ENCODE measurements around the gene DLGAP3. TPM values are rescaled to one million over a fixed set of nuclear protein-coding genes. Genes with fewer than 3 reads are reported as not detected.
"Not testable (repeated sequence)": the region's sequence is repeated elsewhere in the genome, so short reads cannot be mapped to it uniquely, and the experiment has no call there.

Gene DLGAP3
- total RNA-seq, 2 donors from 2014 or later = 0.14 to 7.1 TPM

- Histone ChIP-seq H3K36me3 (no peaks in the 10 kb centered on the region), H3K4me3 (no peak overlapping the region), H3K9me3 (no peaks in the 10 kb centered on the region), H3K4me1 (replicated peaks) (no peaks in the 10 kb centered on the region), H3K27ac (no peak overlapping the region), H3K27me3 (replicated peaks; ENCODE audit: insufficient read depth) (no peaks in the 10 kb centered on the region)
- WGBS = 90% methylated on average over 3 of the region's 3 CpGs
- intact Hi-C loops (cut with DNase I) = no loop called here
- DNase-seq (ENCODE audit: low spot score) = no peak
- TF ChIP-seq CTCF (IDR thresholded peaks at IDR 0.05) = no peak
- TF ChIP-seq POLR2AphosphoS5 (IDR thresholded peaks at IDR 0.05) = no peak
- TF ChIP-seq POLR2A (IDR thresholded peaks at IDR 0.05) = no peak
Measured at GRCh38 chr1:34824817-34825454, 104.5 kb downstream of the DLGAP3 start.

- 71% methylated on average over 3 of the region's 3 CpGs for WGBS
- Histone ChIP-seq H3K27ac (no peak overlapping the region), H3K36me3 (no peaks in the 10 kb centered on the region), H3K4me3 (no peak overlapping the region), H3K9me3 (no peaks in the 10 kb centered on the region), H3K27me3 (replicated peaks; ENCODE audit: insufficient read depth) (no peaks in the 10 kb centered on the region), H3K4me1 (replicated peaks) (no peaks in the 10 kb centered on the region)
- TF ChIP-seq CTCF (IDR thresholded peaks at IDR 0.05) (no peak), POLR2AphosphoS5 (IDR thresholded peaks at IDR 0.05) (no peak), POLR2A (IDR thresholded peaks at IDR 0.05) (no peak)
- intact Hi-C loops (cut with DNase I) = no loop called here
- no peak for DNase-seq (ENCODE audit: low spot score)
Measured at GRCh38 chr1:34822202-34822601, 107.2 kb downstream of the DLGAP3 start.

GRCh38 chr1:34818862-34819261, 110.6 kb downstream of the DLGAP3 start:
- H3K36me3 ChIP-seq; H3K27me3 ChIP-seq (replicated peaks; ENCODE audit: insufficient read depth); H3K27ac ChIP-seq; H3K4me1 ChIP-seq (replicated peaks); intact Hi-C loops (cut with DNase I); DNase-seq (ENCODE audit: low spot score); H3K9me3 ChIP-seq; H3K4me3 ChIP-seq: not testable (repeated sequence)
- WGBS = 98% methylated on average over 2 of the region's 2 CpGs

GRCh38 chr1:34816778-34817177, 112.7 kb downstream of the DLGAP3 start:
- 56% methylated on average over 3 of the region's 3 CpGs for WGBS
- intact Hi-C loops (cut with DNase I) = no loop called here
- H3K36me3 ChIP-seq = no peaks in the 10 kb centered on the region
- H3K27ac ChIP-seq = no peak overlapping the region
- no peaks in the 10 kb centered on the region for H3K4me1 ChIP-seq (replicated peaks)
- no peak for DNase-seq (ENCODE audit: low spot score)
- H3K27me3 ChIP-seq (replicated peaks; ENCODE audit: insufficient read depth) = no peaks in the 10 kb centered on the region
- no peaks in the 10 kb centered on the region for H3K9me3 ChIP-seq
- no peak for TF ChIP-seq POLR2A (IDR thresholded peaks at IDR 0.05)
- H3K4me3 ChIP-seq = no peak overlapping the region

GRCh38 chr1:34816332-34816731, 113.1 kb downstream of the DLGAP3 start:
- H3K36me3 ChIP-seq = no peaks in the 10 kb centered on the region
- H3K4me1 ChIP-seq (replicated peaks) = no peaks in the 10 kb centered on the region
- H3K27ac ChIP-seq = no peak overlapping the region
- H3K4me3 ChIP-seq = no peak overlapping the region
- intact Hi-C loops (cut with DNase I) = no loop called here
- no peak for DNase-seq (ENCODE audit: low spot score)
- no peaks in the 10 kb centered on the region for H3K27me3 ChIP-seq (replicated peaks; ENCODE audit: insufficient read depth)
- no peaks in the 10 kb centered on the region for H3K9me3 ChIP-seq
- TF ChIP-seq POLR2AphosphoS5 (IDR thresholded peaks at IDR 0.05) (no peak), POLR2A (IDR thresholded peaks at IDR 0.05) (no peak), CTCF (IDR thresholded peaks at IDR 0.05) (no peak)

Other genes starting within 250 kb of the DLGAP3 start
- gene GJB5, start 174.6 kb downstream of the DLGAP3 start, total RNA-seq = 1 to 10 TPM; 6.5 to 6.9 TPM
- 1 to 10 TPM; 1.3 to 2.4 TPM for gene GJB4, start 169.9 kb downstream of the DLGAP3 start, total RNA-seq
- gene GJB3, start 148.4 kb downstream of the DLGAP3 start, total RNA-seq = 1 to 10 TPM; 5.4 to 7.1 TPM
- gene GJA4, start 136.7 kb downstream of the DLGAP3 start, total RNA-seq = 10 to 100 TPM in 1 of 2 donors, 1 to 10 TPM in 1; 3.8 to 15.9 TPM
- gene SMIM12, start 69.9 kb downstream of the DLGAP3 start, total RNA-seq = 10 to 100 TPM; 10.7 to 29.6 TPM
- 10 to 100 TPM; 60.8 to 64.4 TPM for gene TMEM35B, start 55.7 kb upstream of the DLGAP3 start, total RNA-seq
- gene ZMYM6, start 102.3 kb upstream of the DLGAP3 start, total RNA-seq = 10 to 100 TPM in 1 of 2 donors, 1 to 10 TPM in 1; 8.0 to 19.5 TPM
- 10 to 100 TPM; 12.0 to 31.5 TPM for gene ZMYM1, start 149.7 kb upstream of the DLGAP3 start, total RNA-seq

Measured in prostate gland (tissue), 2 donors.